GM12891 (cell line): ENCODE measurements around the gene FNDC11.

Experiments used
- POLR2A ChIP-seq: IDR thresholded peaks from 2 replicates; pipeline ENCODE4 v1.6.1; 2011; ENCODE audit warnings: low read depth, low read length, control low read depth
- POLR2AphosphoS5 ChIP-seq: IDR thresholded peaks from 2 replicates; pipeline ENCODE4 v1.6.1; 2011; ENCODE audit warnings: low read depth, low read length, control low read depth

- TF ChIP-seq POLR2AphosphoS5, result no peak
- no peak for TF ChIP-seq POLR2A
Measured at GRCh38 chr20:63529180-63529860, 24.6 kb upstream of the FNDC11 start.
